Measurements from ENCODE around the gene PEX11G. TPM values are rescaled to one million over a fixed set of nuclear protein-coding genes. Genes with fewer than 3 reads are reported as not detected.

The PEX11G gene
- total RNA-seq, 1 donor from 2014 or later = 8.9 TPM

GRCh38 chr19:7516333-7516732 is 27.5 kb upstream of the PEX11G start:
- no peak for DNase-seq (ENCODE audit: low read depth)
- Histone ChIP-seq H3K4me3 (ENCODE audit: low read depth, low read length) (peak overlapping the region; percentile 84), H3K27me3 (ENCODE audit: control insufficient read depth, insufficient read depth, low read length) (no peaks in the 10 kb centered on the region), H3K36me3 (ENCODE audit: control insufficient read depth, insufficient read depth, low read length) (no peaks in the 10 kb centered on the region)
- TF ChIP-seq CTCF (IDR thresholded peaks at IDR 0.05; ENCODE audit: insufficient read depth, low read length, poor library complexity, severe bottlenecking) = no peak

- no peak for DNase-seq (ENCODE audit: low read depth)
- H3K27me3 ChIP-seq (ENCODE audit: control insufficient read depth, insufficient read depth, low read length) = no peaks in the 10 kb centered on the region
- no peaks in the 10 kb centered on the region for H3K36me3 ChIP-seq (ENCODE audit: control insufficient read depth, insufficient read depth, low read length)
- no peak for TF ChIP-seq CTCF (IDR thresholded peaks at IDR 0.05; ENCODE audit: insufficient read depth, low read length, poor library complexity, severe bottlenecking)
- peak within 1 kb of the TSS; percentile 84 for H3K4me3 ChIP-seq (ENCODE audit: low read depth, low read length)
Measured at GRCh38 chr19:7515645-7516151, 26.9 kb upstream of the PEX11G start, which contains the start of gene ZNF358. Gene ZNF358, plus strand, starts transcription at chr19:7516103. Its CDS starts 3,140 bp downstream, at chr19:7519243.

GRCh38 chr19:7515110-7515644 is 26.3 kb upstream of the PEX11G start:
- no peaks in the 10 kb centered on the region for H3K27me3 ChIP-seq (ENCODE audit: control insufficient read depth, insufficient read depth, low read length)
- H3K36me3 ChIP-seq (ENCODE audit: control insufficient read depth, insufficient read depth, low read length) = no peaks in the 10 kb centered on the region
- no peak for TF ChIP-seq CTCF (IDR thresholded peaks at IDR 0.05; ENCODE audit: insufficient read depth, low read length, poor library complexity, severe bottlenecking)
- no peak for DNase-seq (ENCODE audit: low read depth)
- H3K4me3 ChIP-seq (ENCODE audit: low read depth, low read length) = peak overlapping the region; percentile 84

GRCh38 chr19:7513809-7514642 is 25.2 kb upstream of the PEX11G start:
- H3K27me3 ChIP-seq (ENCODE audit: control insufficient read depth, insufficient read depth, low read length) = no peaks in the 10 kb centered on the region
- H3K36me3 ChIP-seq (ENCODE audit: control insufficient read depth, insufficient read depth, low read length) = no peaks in the 10 kb centered on the region
- no peak for TF ChIP-seq CTCF (IDR thresholded peaks at IDR 0.05; ENCODE audit: insufficient read depth, low read length, poor library complexity, severe bottlenecking)
- no peak overlapping the region for H3K4me3 ChIP-seq (ENCODE audit: low read depth, low read length)
- DNase-seq (ENCODE audit: low read depth) = no peak

GRCh38 chr19:7512400-7512851 is 23.6 kb upstream of the PEX11G start:
- no peak for DNase-seq (ENCODE audit: low read depth)
- Histone ChIP-seq H3K36me3 (ENCODE audit: control insufficient read depth, insufficient read depth, low read length) (no peaks in the 10 kb centered on the region), H3K4me3 (ENCODE audit: low read depth, low read length) (no peak overlapping the region), H3K27me3 (ENCODE audit: control insufficient read depth, insufficient read depth, low read length) (no peaks in the 10 kb centered on the region)
- no peak for TF ChIP-seq CTCF (IDR thresholded peaks at IDR 0.05; ENCODE audit: insufficient read depth, low read length, poor library complexity, severe bottlenecking)

Measured in kidney epithelial cell (primary cell).